ENCODE results near the gene UBE2R2.

The UBE2R2 gene

GRCh38 chr9:33881635-33882034 is 64.7 kb downstream of the UBE2R2 start:
- ATAC-seq (ENCODE audit: insufficient read depth, low read depth) (no peak), DNase-seq (no peak)
- TF ChIP-seq CTCF (IDR thresholded peaks at IDR 0.05; ENCODE audit: borderline replicate concordance, extremely low read depth, low read length, poor library complexity, severe bottlenecking) (no peak), EZH2 (IDR thresholded peaks at IDR 0.05; ENCODE audit: borderline replicate concordance, low read depth, low read length, severe bottlenecking) (no peak)
- Histone ChIP-seq H4K20me1 (ENCODE audit: insufficient read depth, low read length) (peaks cover 65% of the 10 kb centered on the region), H3K9ac (ENCODE audit: low read depth, low read length) (no peak overlapping the region), H2AFZ (ENCODE audit: low read depth, low read length) (no peak overlapping the region), H3K36me3 (ENCODE audit: insufficient read depth, low read length) (no peaks in the 10 kb centered on the region), H3K9me3 (ENCODE audit: insufficient read depth, low read length, severe bottlenecking) (no peaks in the 10 kb centered on the region), H3K27me3 (ENCODE audit: insufficient read depth, low read length, poor library complexity) (no peaks in the 10 kb centered on the region), H3K79me2 (ENCODE audit: insufficient read depth, low read length) (peaks cover 96% of the 10 kb centered on the region), H3K4me1 (ENCODE audit: insufficient read depth, low read length) (no peaks in the 10 kb centered on the region), H3K27ac (ENCODE audit: low read length) (no peak overlapping the region), H3K4me2 (ENCODE audit: insufficient read depth, low read length) (no peak overlapping the region), H3K4me3 (ENCODE audit: low read depth in 1 of 2, low read length in 2 of 2) (no peak overlapping the region)

- Histone ChIP-seq H3K27ac (ENCODE audit: low read length) (no peak overlapping the region), H3K9me3 (ENCODE audit: insufficient read depth, low read length, severe bottlenecking) (no peaks in the 10 kb centered on the region), H3K9ac (ENCODE audit: low read depth, low read length) (no peak overlapping the region), H3K27me3 (ENCODE audit: insufficient read depth, low read length, poor library complexity) (no peaks in the 10 kb centered on the region), H3K36me3 (ENCODE audit: insufficient read depth, low read length) (peaks cover 22% of the 10 kb centered on the region), H3K79me2 (ENCODE audit: insufficient read depth, low read length) (peaks cover 94% of the 10 kb centered on the region), H3K4me1 (ENCODE audit: insufficient read depth, low read length) (no peaks in the 10 kb centered on the region), H3K4me3 (ENCODE audit: low read depth in 1 of 2, low read length in 2 of 2) (no peak overlapping the region), H3K4me2 (ENCODE audit: insufficient read depth, low read length) (no peak overlapping the region), H2AFZ (ENCODE audit: low read depth, low read length) (no peak overlapping the region), H4K20me1 (ENCODE audit: insufficient read depth, low read length) (peaks cover 60% of the 10 kb centered on the region)
- no peak for TF ChIP-seq EZH2 (IDR thresholded peaks at IDR 0.05; ENCODE audit: borderline replicate concordance, low read depth, low read length, severe bottlenecking)
- no peak for TF ChIP-seq CTCF (IDR thresholded peaks at IDR 0.05; ENCODE audit: borderline replicate concordance, extremely low read depth, low read length, poor library complexity, severe bottlenecking)
- no peak for ATAC-seq (ENCODE audit: insufficient read depth, low read depth)
- no peak for DNase-seq
Measured at GRCh38 chr9:33884856-33885701, 68.1 kb downstream of the UBE2R2 start.

GRCh38 chr9:33885948-33886347 is 69.0 kb downstream of the UBE2R2 start:
- H3K27me3 ChIP-seq (ENCODE audit: insufficient read depth, low read length, poor library complexity) = no peaks in the 10 kb centered on the region
- no peak overlapping the region for H3K4me2 ChIP-seq (ENCODE audit: insufficient read depth, low read length)
- no peak for TF ChIP-seq EZH2 (IDR thresholded peaks at IDR 0.05; ENCODE audit: borderline replicate concordance, low read depth, low read length, severe bottlenecking)
- H3K4me3 ChIP-seq (ENCODE audit: low read depth in 1 of 2, low read length in 2 of 2) = no peak overlapping the region
- ATAC-seq (ENCODE audit: insufficient read depth, low read depth) = no peak
- peaks cover 25% of the 10 kb centered on the region for H3K36me3 ChIP-seq (ENCODE audit: insufficient read depth, low read length)
- H3K4me1 ChIP-seq (ENCODE audit: insufficient read depth, low read length) = no peaks in the 10 kb centered on the region
- no peak for DNase-seq
- H3K79me2 ChIP-seq (ENCODE audit: insufficient read depth, low read length) = peaks cover 93% of the 10 kb centered on the region
- peaks cover 54% of the 10 kb centered on the region for H4K20me1 ChIP-seq (ENCODE audit: insufficient read depth, low read length)
- H3K9ac ChIP-seq (ENCODE audit: low read depth, low read length) = no peak overlapping the region
- no peaks in the 10 kb centered on the region for H3K9me3 ChIP-seq (ENCODE audit: insufficient read depth, low read length, severe bottlenecking)
- H2AFZ ChIP-seq (ENCODE audit: low read depth, low read length) = no peak overlapping the region
- H3K27ac ChIP-seq (ENCODE audit: low read length) = no peak overlapping the region

GRCh38 chr9:33893861-33894260 is 76.9 kb downstream of the UBE2R2 start:
- peaks cover 31% of the 10 kb centered on the region for H4K20me1 ChIP-seq (ENCODE audit: insufficient read depth, low read length)
- H3K36me3 ChIP-seq (ENCODE audit: insufficient read depth, low read length) = peaks cover 38% of the 10 kb centered on the region
- H3K9me3 ChIP-seq (ENCODE audit: insufficient read depth, low read length, severe bottlenecking) = no peaks in the 10 kb centered on the region
- H2AFZ ChIP-seq (ENCODE audit: low read depth, low read length) = no peak overlapping the region
- no peaks in the 10 kb centered on the region for H3K4me1 ChIP-seq (ENCODE audit: insufficient read depth, low read length)
- TF ChIP-seq CTCF (IDR thresholded peaks at IDR 0.05; ENCODE audit: borderline replicate concordance, extremely low read depth, low read length, poor library complexity, severe bottlenecking) = no peak
- no peak for TF ChIP-seq EZH2 (IDR thresholded peaks at IDR 0.05; ENCODE audit: borderline replicate concordance, low read depth, low read length, severe bottlenecking)
- H3K79me2 ChIP-seq (ENCODE audit: insufficient read depth, low read length) = peaks cover 82% of the 10 kb centered on the region
- H3K27ac ChIP-seq (ENCODE audit: low read length) = no peak overlapping the region
- H3K4me3 ChIP-seq (ENCODE audit: low read depth in 1 of 2, low read length in 2 of 2) = no peak overlapping the region
- ATAC-seq (ENCODE audit: insufficient read depth, low read depth) (no peak), DNase-seq (no peak)
- no peak overlapping the region for H3K4me2 ChIP-seq (ENCODE audit: insufficient read depth, low read length)
- H3K27me3 ChIP-seq (ENCODE audit: insufficient read depth, low read length, poor library complexity) = no peaks in the 10 kb centered on the region
- no peak overlapping the region for H3K9ac ChIP-seq (ENCODE audit: low read depth, low read length)
